Esophagus (tissue), 2 donors: ENCODE measurements around the gene PRSS57. TPM values are rescaled to one million over a fixed set of nuclear protein-coding genes. Genes with fewer than 3 reads are reported as not detected.
"Not testable (repeated sequence)": the region's sequence is repeated elsewhere in the genome, so short reads cannot be mapped to it uniquely, and the experiment has no call there.

Source experiments
- H3K27ac ChIP-seq, 2 donors: one replicate each; pipeline ENCODE4 v1.5.1; 2013; ENCODE audit warnings: low read depth in 2 of 2, mild to moderate bottlenecking in 2 of 2, inconsistent platforms in 1 of 2, low read length in 1 of 2, moderate library complexity in 1 of 2
- H3K27me3 ChIP-seq, 2 donors: one replicate each; pipeline ENCODE4 v1.6.1; 2013; ENCODE audit warnings: low read length in 2 of 2, control low read depth in 1 of 2, mild to moderate bottlenecking in 1 of 2; ENCODE audit not compliant: insufficient read depth in 2 of 2, control insufficient read depth in 1 of 2
- H3K36me3 ChIP-seq, 2 donors: one replicate each; pipeline ENCODE4 v1.6.1; 2013; ENCODE audit warnings: low read length in 1 of 2; ENCODE audit not compliant: control insufficient read depth in 2 of 2, insufficient read depth in 2 of 2
- H3K4me1 ChIP-seq, 2 donors: one replicate each; pipeline ENCODE4 v1.6.1; 2013; ENCODE audit warnings: low read length in 1 of 2; ENCODE audit not compliant: control insufficient read depth in 2 of 2, insufficient read depth in 2 of 2
- H3K4me3 ChIP-seq, 2 donors: one replicate each; pipeline ENCODE4 v1.5.1; 2013; ENCODE audit warnings: low read length in 2 of 2, mild to moderate bottlenecking in 2 of 2, low read depth in 1 of 2, moderate library complexity in 1 of 2
- H3K9me3 ChIP-seq, 2 donors: one replicate each; pipeline ENCODE4 v1.6.1; 2013; ENCODE audit warnings: mild to moderate bottlenecking in 2 of 2, low read depth in 1 of 2, low read length in 1 of 2, moderate library complexity in 1 of 2; ENCODE audit not compliant: control insufficient read depth in 2 of 2, insufficient read depth in 1 of 2
- WGBS, 2 donors: extraction: QIAGEN DNeasy Blood & Tissue Kit; methylation state at CpG; one replicate each; pipeline ENCODE4 v1.1.7; 2013; 5-methylcytosine and 5-hydroxymethylcytosine counted together
- polyA plus RNA-seq, 2 donors: library from polyadenylated mRNA; stranded (reverse); fragments of 200-250 nt; gene quantifications; one replicate each; pipeline ENCODE4 v1.2.3, GENCODE V29; 2013
- donor health status: healthy with polysubstance abuse.
- donor health status: Bipolar disorder and iron deficiency.

PRSS57 gene
- polyA plus RNA-seq, 2 donors = not detected

DNA sequence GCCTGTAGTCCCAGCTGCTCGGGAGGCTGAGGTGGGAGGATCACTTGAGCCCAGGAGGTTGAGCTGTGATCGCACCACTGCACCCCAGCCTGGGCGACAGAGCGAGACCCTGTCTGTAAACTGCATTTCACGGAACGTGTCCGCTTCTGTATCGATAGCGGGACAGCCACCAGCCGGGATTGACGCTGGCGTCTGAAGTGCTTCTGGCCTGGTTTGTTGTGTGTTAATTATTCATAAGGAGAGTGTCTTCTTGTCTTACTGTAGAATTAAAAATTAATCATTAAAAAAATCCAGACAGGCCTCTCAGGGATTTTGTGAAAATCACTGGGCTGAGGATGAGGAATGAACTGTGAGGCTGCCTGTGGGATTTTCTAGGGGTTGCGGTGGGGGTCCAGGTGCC lies 39.5 kb upstream of the PRSS57 start:
- Histone ChIP-seq H3K27me3 (no peaks in the 10 kb centered on the region), H3K4me3 (no peak overlapping the region), H3K4me1 (no peaks in the 10 kb centered on the region), H3K9me3 (no peaks in the 10 kb centered on the region), H3K27ac (no peak overlapping the region), H3K36me3 (no peaks in the 10 kb centered on the region)
- WGBS, 2 donors = 80 to 95% methylated on average over 13 of the region's 13 CpGs

DNA sequence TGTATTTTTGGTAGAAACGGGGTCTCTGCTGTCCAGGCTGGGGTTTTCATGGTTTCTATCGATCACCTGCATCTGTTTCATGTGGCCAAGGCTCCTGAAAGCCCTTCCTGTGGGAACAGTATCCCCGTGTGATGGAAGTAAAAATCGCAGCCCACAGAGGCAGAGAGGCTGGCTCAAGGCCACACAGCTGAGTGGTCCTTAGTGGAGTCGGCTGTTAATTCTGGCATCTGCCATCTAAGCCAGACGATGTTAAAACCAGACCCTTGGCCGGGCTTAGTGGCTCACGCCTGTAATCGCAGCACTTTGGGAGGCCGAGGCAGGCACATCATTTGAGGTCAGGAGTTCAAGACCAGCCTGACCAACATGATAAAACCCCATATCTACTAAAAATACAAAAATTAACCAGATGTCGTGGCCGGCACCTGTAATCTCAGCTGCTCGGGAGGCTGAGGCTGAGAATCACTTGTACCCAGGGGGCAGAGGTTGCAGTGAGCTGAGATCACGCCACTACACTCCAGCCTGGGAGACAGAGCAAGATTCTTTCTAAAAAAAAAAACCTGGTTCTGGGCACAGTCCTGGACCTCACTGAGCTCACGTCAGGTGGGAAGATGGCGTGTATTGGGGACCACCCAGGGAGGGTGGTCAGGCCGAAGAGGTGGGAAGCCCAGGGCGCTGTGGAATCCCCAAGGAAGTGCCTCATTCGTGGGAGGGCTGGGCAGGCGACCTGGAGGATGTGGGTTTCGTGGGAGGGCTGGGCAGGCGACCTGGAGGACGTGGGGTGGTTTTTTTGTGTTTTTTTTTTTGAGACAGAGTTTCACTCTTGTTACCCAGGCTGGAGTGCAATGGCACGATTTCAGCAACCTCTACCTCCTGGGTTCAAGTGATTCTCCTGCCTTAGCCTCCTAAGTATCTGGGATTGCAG lies 37.2 kb upstream of the PRSS57 start:
- no peaks in the 10 kb centered on the region for H3K36me3 ChIP-seq
- no peak overlapping the region for H3K27ac ChIP-seq
- 69 to 77% methylated on average over 24 of the region's 24 CpGs for WGBS, 2 donors
- no peaks in the 10 kb centered on the region for H3K9me3 ChIP-seq
- H3K27me3 ChIP-seq = no peaks in the 10 kb centered on the region
- no peaks in the 10 kb centered on the region for H3K4me1 ChIP-seq
- no peak overlapping the region for H3K4me3 ChIP-seq

DNA sequence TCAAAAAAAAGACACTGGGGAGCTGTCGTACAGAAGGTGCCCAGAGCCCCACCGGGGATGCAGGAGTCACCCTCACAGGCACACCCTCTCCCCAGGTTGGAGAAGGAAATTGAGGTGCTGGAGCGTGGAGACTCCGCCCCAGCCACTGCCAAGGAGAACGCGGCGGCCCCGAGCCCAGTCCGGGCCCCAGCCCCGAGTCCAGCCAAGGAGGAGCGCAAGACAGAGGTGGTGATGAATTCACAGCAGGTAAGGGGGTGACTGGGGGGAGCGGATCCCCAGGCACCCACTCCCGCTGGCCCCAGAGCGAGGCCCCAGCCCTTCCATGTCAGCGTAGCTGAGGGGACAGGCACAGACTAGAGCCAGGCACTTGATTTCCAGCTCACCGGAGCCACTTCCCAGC lies 35.7 kb upstream of the PRSS57 start:
- Histone ChIP-seq H3K4me1 (no peaks in the 10 kb centered on the region), H3K4me3 (no peak overlapping the region), H3K9me3 (no peaks in the 10 kb centered on the region), H3K27ac (no peak overlapping the region), H3K27me3 (no peaks in the 10 kb centered on the region), H3K36me3 (no peaks in the 10 kb centered on the region)
- 90 to 92% methylated on average over 16 of the region's 16 CpGs for WGBS, 2 donors

DNA sequence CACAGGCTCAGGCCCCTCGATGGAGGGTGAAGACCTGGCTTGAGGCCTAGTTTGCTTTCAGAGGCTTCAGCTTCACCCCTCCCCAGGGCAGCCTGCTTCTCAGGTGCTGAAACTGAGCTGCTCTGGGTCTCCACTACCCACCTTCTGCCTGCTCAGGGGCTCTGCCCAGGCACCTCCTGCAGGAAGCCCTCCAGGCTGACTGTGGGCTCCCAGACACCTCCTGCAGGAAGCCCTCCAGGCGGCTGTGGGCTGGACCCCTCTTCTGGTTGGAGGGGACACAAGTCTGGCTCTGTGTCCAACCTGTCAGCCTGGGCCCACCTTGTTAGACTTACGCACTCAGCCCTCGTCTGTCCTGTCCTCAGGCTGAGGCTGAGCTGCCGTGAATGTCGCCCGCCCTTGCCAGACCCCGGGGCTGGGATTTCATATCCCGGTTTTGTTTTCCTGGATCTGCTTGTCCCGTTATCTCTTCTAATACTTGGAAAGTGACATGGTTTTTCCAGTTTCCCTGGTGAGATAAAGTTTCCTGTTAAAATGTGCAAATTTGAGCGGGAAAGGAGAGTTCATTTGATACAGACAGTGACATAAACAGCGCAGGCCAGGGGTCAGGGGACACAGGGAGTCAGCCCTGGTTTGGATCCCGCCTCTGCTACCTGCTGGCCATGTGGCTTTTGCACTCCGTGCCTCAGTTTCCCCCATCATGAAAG lies 34.9 kb upstream of the PRSS57 start:
- no peaks in the 10 kb centered on the region for H3K4me1 ChIP-seq
- WGBS, 2 donors = 60 to 61% methylated on average over 14 of the region's 14 CpGs
- no peaks in the 10 kb centered on the region for H3K9me3 ChIP-seq
- no peaks in the 10 kb centered on the region for H3K36me3 ChIP-seq
- no peaks in the 10 kb centered on the region for H3K27me3 ChIP-seq
- H3K27ac ChIP-seq = no peak overlapping the region
- H3K4me3 ChIP-seq = no peak overlapping the region

DNA sequence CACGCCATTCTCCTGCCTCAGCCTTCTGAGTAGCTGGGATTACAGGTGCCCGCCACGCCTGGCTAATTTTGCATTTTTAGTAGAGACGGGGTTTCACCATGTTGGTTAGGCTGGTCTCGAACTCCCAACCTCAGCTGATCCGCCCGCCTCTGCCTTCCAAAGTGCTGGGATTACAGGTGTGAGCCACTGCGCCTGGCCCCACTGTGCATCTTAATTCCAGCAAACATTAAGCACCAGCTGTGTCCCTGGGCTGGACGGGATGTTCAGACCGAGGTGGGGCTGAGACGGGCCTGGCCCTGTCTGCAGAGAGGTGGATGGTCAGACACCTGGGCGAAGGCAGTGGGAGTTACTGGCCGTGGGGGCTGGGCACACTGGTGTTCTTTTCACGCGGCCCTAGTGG lies 34.3 kb upstream of the PRSS57 start:
- H3K9me3 ChIP-seq, H3K27me3 ChIP-seq, H3K36me3 ChIP-seq, H3K4me1 ChIP-seq, H3K4me3 ChIP-seq, H3K27ac ChIP-seq: not testable (repeated sequence)
- WGBS, 2 donors = 85% methylated on average over 15 of the region's 15 CpGs

DNA sequence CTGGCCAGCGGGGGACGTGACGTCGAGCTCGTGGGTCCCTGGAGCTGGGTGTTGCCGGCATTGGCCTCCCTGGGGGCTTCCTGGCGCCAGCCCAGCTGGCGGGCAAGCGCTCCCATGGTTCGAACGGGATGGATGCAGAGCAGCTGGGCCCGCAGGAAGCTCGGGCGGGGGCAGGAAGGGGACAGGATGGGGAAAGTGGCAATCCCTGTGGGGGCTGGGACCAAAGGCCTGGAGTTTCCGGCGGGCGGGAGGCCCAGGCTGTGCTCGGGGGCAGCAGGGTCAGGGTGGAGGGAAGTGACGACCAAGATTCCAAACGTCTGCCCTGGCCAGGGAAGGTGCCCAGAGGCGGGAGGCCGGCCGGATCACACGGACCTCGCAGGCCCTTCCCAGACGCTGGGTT lies 32.8 kb upstream of the PRSS57 start:
- peak overlapping the region in 1 of 2 donors; percentile 79 for H3K27ac ChIP-seq
- no peak overlapping the region for H3K4me3 ChIP-seq
- 53 to 61% methylated on average over 26 of the region's 26 CpGs for WGBS, 2 donors
- H3K4me1 ChIP-seq = no peaks in the 10 kb centered on the region
- H3K9me3 ChIP-seq = no peaks in the 10 kb centered on the region
- no peaks in the 10 kb centered on the region for H3K27me3 ChIP-seq
- no peaks in the 10 kb centered on the region for H3K36me3 ChIP-seq

DNA sequence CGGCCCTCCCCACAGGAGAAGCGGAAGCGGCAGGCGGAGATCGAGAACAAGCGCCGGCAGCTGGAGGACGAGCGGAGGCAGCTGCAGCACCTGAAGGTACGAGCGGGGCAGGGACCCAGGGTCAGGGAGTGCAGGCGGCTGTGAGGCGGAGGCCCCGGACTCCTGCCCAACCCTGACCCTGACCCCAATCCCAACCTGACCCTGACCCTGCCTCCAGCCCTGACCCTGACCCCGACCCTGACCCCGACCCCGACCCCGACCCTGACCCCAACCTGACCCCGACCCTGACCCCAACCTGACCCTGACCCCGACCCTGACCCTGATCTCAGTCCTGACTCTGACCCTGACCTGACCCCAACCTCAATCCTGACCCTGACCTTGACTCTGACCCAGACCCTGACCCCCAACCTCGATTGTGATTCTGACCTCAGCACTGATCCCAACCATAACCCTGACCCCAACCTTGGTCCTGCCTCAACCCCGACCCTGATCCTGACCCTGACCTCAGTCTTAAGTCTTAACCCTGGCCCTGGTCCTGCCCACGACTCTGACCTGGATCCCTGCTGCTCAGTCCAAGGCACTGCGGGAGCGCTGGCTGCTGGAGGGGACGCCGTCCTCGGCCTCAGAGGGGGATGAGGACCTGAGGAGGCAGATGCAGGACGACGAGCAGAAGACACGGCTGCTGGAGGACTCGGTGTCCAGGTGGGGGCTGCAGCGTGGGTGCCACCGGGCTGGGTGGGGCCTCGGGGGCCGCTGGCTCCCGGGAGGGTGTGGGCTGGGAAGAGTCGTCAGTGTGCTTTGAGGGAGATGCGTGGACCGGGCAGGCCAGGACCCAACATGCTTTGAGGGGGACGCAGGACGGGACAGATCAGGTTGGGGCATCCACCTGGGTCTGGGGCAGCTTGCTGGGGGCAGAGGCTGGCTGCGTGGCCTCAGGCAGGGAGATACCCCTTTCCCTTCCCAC lies 32.0 kb upstream of the PRSS57 start:
- Histone ChIP-seq H3K27me3 (no peaks in the 10 kb centered on the region), H3K4me3 (no peak overlapping the region), H3K4me1 (no peaks in the 10 kb centered on the region), H3K36me3 (no peaks in the 10 kb centered on the region), H3K9me3 (no peaks in the 10 kb centered on the region), H3K27ac (peak overlapping the region; percentile 48 to 79)
- WGBS, 2 donors = 77 to 81% methylated on average over 43 of the region's 43 CpGs

DNA sequence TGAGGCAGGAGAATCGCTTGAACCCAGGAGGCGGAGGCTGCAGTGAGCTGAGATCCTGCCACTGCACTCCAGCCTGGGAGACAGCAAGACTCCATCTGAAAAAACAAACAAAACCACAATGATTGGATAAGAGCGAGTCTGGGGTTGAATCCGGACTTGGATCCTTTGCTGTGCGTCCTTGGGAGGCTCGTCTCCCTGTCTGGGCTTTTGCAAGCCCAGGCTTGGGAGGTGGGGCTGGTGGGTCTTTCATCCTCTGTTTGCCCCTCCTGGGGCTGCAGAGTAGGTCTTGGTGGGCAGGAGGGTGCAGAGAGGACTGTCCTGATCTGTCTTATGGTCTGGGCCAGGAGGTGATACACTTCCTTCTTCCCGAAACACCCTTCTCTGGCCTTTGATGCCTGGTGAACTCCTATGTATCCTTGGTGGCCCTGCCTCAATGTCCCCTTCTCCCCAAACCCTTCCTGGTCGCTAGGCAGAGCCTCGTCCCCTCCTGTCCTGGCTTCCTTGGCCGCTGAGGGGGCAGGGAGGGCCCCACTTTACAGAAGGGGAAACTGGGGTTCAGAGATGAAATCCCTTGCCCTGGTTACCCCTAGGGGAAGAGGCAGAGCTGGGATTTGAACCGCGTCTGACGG lies 30.3 kb upstream of the PRSS57 start:
- no peaks in the 10 kb centered on the region for H3K27me3 ChIP-seq
- 87 to 90% methylated on average over 13 of the region's 13 CpGs for WGBS, 2 donors
- H3K9me3 ChIP-seq = no peaks in the 10 kb centered on the region
- no peak overlapping the region for H3K27ac ChIP-seq
- H3K4me3 ChIP-seq = no peak overlapping the region
- H3K36me3 ChIP-seq = no peaks in the 10 kb centered on the region
- H3K4me1 ChIP-seq = no peaks in the 10 kb centered on the region

DNA sequence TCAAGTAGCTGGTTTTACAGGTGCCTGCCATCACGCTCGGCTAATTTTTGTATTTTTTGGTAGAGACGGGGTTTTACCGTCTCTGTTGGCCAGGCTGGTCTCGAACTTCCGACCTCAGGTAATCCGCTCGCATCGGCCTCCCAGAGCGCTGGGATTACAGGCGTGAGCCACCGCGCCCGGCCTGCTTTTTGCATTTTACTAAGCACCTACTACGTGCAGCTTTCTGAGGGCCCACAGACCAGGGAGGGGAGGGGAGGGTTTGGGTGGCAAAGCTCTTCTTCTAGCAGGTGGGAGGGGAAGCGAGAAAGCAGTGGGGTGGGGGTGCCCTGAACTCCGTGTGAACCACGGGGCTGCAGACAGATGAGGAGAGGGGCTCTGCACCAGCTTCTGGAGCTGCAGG lies 28.5 kb upstream of the PRSS57 start:
- Histone ChIP-seq H3K36me3 (no peaks in the 10 kb centered on the region), H3K4me3 (no peak overlapping the region), H3K9me3 (no peaks in the 10 kb centered on the region), H3K27me3 (no peaks in the 10 kb centered on the region), H3K4me1 (peaks cover 0 to 5% of the 10 kb centered on the region in 2 donors), H3K27ac (no peak overlapping the region)
- WGBS, 2 donors = 85 to 92% methylated on average over 18 of the region's 18 CpGs
